NCI-H524 treated with DMSO at 0.1 percent for 48 hours (cell line): ENCODE measurements around the gene B3GNT7.

Source experiments
- DNase-seq: peaks from one replicate; lab custom pipeline; 2025; lab: John Stamatoyannopoulos, UW

The B3GNT7 gene

GRCh38 chr2:231364961-231365810 lies 30.3 kb upstream of the B3GNT7 start:
- peak; percentile 36 for DNase-seq

- no peak for DNase-seq
Observed at GRCh38 chr2:231367178-231367577, 28.3 kb upstream of the B3GNT7 start.

GRCh38 chr2:231369580-231370428 lies 25.7 kb upstream of the B3GNT7 start:
- no peak for DNase-seq

- DNase-seq, result no peak
Observed at GRCh38 chr2:231370429-231370748, 25.1 kb upstream of the B3GNT7 start.

GRCh38 chr2:231370749-231371429 lies 24.6 kb upstream of the B3GNT7 start:
- DNase-seq, result no peak

- DNase-seq, result no peak
Observed at GRCh38 chr2:231371430-231372054, 24.0 kb upstream of the B3GNT7 start.

- DNase-seq, result no peak
Observed at GRCh38 chr2:231372326-231372725, 23.2 kb upstream of the B3GNT7 start.

- no peak for DNase-seq
Observed at GRCh38 chr2:231373184-231373583, 22.3 kb upstream of the B3GNT7 start.

- no peak for DNase-seq
Observed at GRCh38 chr2:231373786-231374349, 21.6 kb upstream of the B3GNT7 start.

- no peak for DNase-seq
Observed at GRCh38 chr2:231374771-231375170, 20.7 kb upstream of the B3GNT7 start.

GRCh38 chr2:231375994-231376615 lies 19.4 kb upstream of the B3GNT7 start:
- peak; percentile 1 for DNase-seq

GRCh38 chr2:231376857-231377256 lies 18.7 kb upstream of the B3GNT7 start:
- DNase-seq, result no peak

GRCh38 chr2:231378026-231378722 lies 17.3 kb upstream of the B3GNT7 start:
- no peak for DNase-seq

- DNase-seq, result no peak
Observed at GRCh38 chr2:231379266-231380215, 16.0 kb upstream of the B3GNT7 start.

- DNase-seq, result no peak
Observed at GRCh38 chr2:231380307-231380706, 15.2 kb upstream of the B3GNT7 start.

- DNase-seq, result no peak
Observed at GRCh38 chr2:231380991-231381847, 14.3 kb upstream of the B3GNT7 start.

GRCh38 chr2:231382116-231382515 lies 13.4 kb upstream of the B3GNT7 start:
- DNase-seq, result no peak

- no peak for DNase-seq
Observed at GRCh38 chr2:231383416-231384108, 11.9 kb upstream of the B3GNT7 start.
